HG02678 (cell line): ENCODE data around the gene SERPINA12.

Experiments used
- ATAC-seq: cut with Tn5 transposase; IDR thresholded peaks from one replicate; pipeline ENCODE4 v1.9.1; 2021; ENCODE audit warnings: mild to moderate bottlenecking, moderate library complexity; ENCODE audit not compliant: unreplicated experiment

SERPINA12 gene, protein sequence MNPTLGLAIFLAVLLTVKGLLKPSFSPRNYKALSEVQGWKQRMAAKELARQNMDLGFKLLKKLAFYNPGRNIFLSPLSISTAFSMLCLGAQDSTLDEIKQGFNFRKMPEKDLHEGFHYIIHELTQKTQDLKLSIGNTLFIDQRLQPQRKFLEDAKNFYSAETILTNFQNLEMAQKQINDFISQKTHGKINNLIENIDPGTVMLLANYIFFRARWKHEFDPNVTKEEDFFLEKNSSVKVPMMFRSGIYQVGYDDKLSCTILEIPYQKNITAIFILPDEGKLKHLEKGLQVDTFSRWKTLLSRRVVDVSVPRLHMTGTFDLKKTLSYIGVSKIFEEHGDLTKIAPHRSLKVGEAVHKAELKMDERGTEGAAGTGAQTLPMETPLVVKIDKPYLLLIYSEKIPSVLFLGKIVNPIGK

DNA sequence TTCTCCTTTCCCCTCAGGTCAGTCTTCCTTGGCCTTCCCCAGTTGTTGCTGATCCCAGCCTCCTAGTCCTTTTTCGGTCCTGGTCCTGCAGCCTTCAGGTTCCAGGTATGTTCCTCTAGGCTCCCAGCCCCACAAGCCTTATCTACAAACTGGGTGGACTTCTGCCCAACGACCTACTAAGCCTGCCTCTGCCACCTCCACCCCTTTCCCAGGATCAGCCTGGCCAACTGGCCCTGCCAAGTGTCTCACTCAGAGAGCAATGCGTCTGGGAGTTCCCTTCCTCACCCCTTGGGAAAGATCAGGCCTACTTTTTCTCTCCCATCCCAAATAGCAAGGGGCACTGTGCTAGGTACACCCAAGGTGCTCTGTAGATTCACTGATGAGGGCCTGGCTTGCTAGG, at the start of gene SERPINA12:
SERPINA12 (minus strand) TSS at position 114 of the 400 bp plus-strand sequence. CDS start 11,072 bp downstream, outside the sequence.
- ATAC-seq, result no peak

GRCh38 chr14:94558842-94559241, 49.6 kb upstream of the SERPINA12 start:
- no peak for ATAC-seq

DNA sequence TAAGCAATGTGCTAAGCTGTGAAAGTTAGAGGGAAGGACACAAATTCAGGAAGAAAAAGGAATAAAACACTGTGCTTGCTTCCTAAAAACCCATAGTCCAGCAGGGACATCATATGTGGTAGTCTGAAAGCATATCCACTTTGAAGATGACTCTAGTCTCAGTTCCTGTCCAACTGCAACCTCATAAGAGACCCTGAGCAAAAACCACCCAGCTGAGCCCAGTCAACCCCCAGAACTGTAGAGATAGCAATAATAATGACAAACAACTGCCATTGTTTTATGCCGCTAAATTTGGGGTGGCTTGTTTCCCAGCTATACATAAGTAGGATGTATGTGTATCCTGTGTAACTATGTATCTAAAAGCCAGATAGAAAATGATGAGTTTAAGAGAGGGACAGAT, 48.1 kb upstream of the SERPINA12 start:
- no peak for ATAC-seq

- no peak for ATAC-seq
These were observed 46.7 kb upstream of the SERPINA12 start for GRCh38 chr14:94555991-94556390.

GRCh38 chr14:94550041-94550440, 40.8 kb upstream of the SERPINA12 start:
- ATAC-seq, result no peak

- ATAC-seq, result no peak
These were observed 40.0 kb upstream of the SERPINA12 start for GRCh38 chr14:94548999-94549985.

DNA sequence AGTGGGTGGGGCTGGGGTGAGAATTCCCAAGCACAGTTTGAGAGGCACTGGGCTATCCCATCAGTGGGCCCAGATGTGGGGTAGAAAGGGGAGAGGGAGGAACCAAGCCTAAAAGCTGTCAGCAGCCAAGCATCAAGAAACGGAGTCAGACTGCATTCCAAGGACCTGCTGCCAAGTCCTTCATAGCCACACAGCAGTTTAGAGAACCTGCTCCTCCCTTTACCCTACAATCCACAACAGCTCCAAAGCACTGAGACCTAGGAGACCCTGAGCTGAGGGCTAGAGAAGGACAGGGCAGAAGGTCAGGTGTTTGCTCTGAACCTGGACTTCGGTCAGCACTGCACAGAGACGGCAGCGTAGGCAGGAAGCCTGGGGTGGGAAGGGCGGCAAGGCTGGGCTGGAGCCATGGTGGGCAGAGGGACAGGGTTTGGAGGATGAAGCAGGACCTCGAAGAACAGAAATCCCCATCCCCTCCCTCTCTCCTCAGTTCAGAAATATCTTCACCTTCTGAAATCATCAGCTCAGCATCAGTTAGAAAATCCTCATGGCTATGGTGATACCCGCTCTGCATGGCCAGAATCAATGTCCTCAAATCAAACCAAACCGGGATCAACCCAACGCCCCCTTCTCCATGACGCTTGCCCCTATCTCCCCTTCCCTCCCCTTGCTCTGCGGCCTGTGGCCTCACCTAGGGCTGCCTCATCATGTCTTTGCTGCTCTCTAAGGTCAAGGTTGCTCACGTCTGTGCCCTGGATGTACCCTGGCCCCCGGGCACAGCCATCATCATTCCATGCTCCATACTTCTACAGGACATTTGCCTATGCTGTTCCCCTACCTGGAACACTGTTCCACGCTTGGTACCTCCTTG, 39.1 kb upstream of the SERPINA12 start:
- ATAC-seq, result no peak

DNA sequence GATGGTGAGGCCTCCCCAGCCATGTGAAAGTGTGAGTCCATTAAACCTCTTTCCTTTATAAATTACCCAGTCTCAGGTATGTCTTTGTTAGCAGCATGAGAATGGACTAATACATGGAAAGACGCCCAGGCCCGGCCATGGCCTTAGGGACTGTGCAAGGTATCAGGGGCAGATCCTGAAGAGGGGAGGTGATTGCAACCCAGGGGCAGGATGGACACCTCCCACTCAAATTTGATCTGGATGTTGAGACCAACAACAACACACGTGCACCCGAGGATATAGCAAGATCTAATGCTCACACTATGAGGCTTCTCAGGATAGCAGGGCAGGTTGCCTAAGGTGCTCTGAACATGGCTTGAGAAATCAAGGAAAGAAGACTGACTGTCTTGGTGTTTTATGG, 38.5 kb upstream of the SERPINA12 start:
- ATAC-seq, result no peak

DNA sequence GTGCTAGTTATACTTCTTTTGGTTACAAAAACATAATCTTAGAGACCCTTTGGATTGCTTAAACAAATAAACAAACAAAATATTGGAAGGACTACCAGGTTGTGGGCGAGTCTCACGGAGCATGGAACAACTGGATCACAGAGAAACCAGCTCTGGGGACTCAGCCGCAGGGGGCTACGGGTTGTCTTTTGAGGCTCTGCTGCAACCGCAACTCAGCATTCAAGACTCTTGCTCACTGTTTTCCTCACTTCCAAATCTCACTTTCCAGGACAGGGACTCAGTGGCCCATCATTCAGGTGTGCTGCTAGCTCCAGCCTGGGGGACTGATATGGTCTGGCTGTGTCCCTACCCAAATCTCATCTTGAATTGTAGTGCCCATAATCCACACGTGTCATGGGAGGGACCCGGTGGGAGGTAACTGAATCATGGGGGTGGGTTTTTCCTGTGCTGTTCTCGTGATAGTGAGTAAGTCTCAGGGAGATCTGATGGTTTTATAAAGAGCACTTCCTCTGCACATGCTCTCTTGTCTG, 37.9 kb upstream of the SERPINA12 start:
- ATAC-seq, result no peak

GRCh38 chr14:94545131-94545841, 36.0 kb upstream of the SERPINA12 start:
- ATAC-seq, result no peak

GRCh38 chr14:94544726-94545125, 35.5 kb upstream of the SERPINA12 start:
- no peak for ATAC-seq

GRCh38 chr14:94543449-94544124, 34.3 kb upstream of the SERPINA12 start:
- no peak for ATAC-seq

DNA sequence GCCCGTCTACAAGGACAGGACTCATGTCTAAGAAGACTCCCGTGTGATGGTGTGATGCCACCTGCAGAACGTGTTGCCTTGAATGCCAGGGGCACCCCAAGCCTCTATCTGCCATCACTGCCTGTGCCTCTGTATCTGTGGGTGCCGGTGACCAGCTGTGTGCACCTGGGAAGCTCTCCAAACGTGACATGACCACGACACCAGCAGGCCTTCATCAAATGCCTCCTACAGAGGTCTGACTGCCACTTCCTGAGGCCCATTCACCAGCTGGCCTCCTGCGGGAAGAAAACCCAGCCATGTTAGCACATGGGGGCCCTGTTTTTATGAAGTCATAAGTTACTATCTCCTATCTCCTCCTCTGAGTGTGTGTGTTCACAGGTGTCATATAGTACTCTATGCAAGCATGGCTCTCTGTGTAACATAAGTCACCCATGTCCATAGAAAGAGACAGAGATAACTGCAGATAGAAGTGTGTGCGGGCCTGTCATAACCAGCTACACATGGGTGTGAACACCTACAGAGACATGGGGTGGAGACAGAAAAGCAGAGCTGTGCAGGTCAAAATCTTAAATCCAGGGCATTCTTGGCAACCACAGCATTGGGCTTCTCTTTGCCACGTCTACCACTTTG, 33.7 kb upstream of the SERPINA12 start:
- ATAC-seq, result no peak

GRCh38 chr14:94542111-94542810, 33.0 kb upstream of the SERPINA12 start:
- ATAC-seq, result no peak

DNA sequence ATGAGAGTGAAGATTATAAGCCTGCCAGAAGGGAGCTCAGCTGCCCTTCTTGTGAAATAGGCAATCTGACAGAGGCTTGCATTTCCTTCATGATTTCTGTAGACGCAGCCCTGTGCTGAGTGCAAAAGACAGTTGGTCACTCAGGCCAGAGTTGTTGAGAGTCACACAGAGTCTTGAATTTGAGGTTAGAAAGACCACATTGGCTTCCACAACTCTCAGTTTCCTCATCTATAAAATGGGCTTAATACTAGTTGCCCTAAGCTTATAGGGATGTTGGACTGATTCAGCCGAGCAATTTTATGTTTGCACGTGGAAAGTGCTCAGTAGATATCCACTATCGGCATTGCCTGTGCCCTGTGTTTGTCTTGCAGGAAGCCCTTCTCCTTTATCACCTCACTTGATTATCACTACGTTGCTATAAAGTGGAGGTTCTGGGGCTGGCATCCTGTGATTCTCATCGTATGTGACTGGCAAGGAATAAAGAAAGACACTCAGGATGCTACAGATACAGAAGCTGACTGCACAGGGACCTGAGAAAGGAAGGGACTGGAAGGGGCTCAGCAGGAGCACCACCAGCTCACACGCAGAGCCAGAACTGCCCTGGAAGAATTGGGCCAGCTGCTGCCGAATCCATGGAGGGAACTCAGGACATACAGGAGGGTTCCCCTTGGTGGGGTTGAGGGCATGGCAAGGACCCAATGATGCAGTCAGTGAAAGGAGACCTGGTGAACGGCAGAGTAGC, 32.1 kb upstream of the SERPINA12 start:
- ATAC-seq, result no peak

- ATAC-seq, result no peak
These were observed 30.9 kb upstream of the SERPINA12 start for GRCh38 chr14:94540031-94540794.

DNA sequence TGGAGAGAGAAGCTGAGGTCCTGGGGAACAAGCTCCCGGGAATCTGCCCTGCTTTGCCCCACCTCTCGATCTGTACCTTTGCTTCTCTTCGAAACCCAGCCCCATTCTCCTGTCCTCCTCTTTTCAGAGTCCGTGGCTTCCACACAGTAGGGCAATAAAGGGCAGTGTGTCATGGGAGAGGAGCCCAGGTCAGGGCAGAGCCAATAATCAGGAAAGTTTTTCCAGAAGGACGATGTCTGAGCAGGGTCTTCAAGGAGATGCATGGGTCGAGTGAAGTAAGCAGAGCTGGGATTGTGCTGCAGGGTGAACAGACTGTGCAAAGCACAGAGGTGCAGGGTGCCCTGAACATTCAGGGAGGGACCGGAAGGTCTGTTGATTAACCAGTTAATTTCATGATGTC, 29.9 kb upstream of the SERPINA12 start:
- no peak for ATAC-seq
